Jurkat, Clone E6-1 (cell line): Measurements from ENCODE around the gene ALCAM.
A peak's percentile ranks its signal among the peaks of the same experiment; 100 is the strongest.

ENCODE experiments used
- DNase-seq: peaks from one replicate; pipeline ENCODE4 v3.0.0-alpha.2; 2011; ENCODE audit warnings: low read depth, low spot score
- H3K4me3 ChIP-seq: 2 replicates; pipeline ENCODE4 v1.5.1; 2011; ENCODE audit warnings: mild to moderate bottlenecking, low read length, control low read depth, moderate library complexity

ALCAM gene

DNA sequence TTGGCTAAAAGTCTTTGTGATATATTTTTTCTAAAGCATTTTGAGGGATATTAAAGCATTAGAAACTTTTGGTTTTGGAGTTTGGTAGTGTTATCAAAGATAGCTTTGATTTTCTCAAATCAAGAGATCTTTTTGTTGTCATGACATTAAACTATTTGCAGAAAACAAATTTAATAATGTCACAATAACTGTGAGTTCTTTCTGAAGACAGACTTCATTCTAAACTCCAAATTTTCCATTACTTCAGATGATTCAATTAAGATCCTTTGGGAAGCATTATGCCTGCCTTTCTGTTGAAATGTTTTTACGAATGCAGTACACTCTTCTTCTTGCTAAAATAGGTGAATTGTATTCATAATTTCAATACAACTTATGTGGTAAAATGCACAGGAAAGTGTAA is 145.4 kb downstream of the ALCAM start:
- no peak overlapping the region for H3K4me3 ChIP-seq
- DNase-seq, result no peak

DNA sequence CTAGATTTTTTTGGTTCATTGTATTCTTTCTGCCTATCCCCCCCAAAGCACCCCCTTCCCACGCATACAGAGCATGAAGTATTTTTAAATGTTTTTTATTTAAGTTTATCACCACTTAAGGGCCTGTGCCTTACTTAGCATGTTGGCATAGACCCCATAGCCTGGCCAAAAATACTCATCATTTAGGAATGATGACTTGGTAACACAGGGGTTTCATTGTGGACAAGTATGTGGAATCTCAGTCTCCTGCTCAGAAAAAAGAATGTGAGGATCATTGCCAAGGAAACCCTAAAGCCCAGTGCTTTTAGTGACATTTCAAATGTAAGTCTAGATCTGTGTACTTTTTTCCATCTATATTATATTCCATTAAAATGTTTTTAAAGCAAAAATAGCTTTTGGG is 146.3 kb downstream of the ALCAM start:
- DNase-seq, result no peak
- no peak overlapping the region for H3K4me3 ChIP-seq

GRCh38 chr3:105513886-105514285 is 147.2 kb downstream of the ALCAM start:
- DNase-seq, result no peak
- H3K4me3 ChIP-seq, result no peak overlapping the region

GRCh38 chr3:105515372-105515771 is 148.7 kb downstream of the ALCAM start:
- no peak overlapping the region for H3K4me3 ChIP-seq
- no peak for DNase-seq

GRCh38 chr3:105516972-105517371 is 150.3 kb downstream of the ALCAM start:
- DNase-seq, result no peak
- no peak overlapping the region for H3K4me3 ChIP-seq

DNA sequence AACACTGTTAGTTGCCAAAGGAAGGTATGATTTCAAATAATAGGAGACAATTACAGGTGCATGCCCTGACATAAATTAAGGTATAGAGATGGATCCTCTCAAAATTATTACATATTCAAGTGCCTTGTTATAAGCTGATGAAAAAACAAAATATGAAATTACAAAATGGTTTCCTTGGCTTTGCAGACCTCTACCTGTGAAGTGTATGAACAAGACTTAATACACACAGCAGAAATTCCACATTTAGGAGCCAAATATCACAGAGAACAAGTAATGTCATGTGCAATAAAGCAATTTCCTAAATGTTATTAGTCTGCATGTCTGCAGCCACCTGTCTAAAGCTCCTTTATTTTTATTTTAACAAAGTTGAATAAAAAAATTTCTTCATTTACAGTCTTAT is 151.5 kb downstream of the ALCAM start:
- no peak overlapping the region for H3K4me3 ChIP-seq
- no peak for DNase-seq

- DNase-seq, result peak; percentile 63
- no peak overlapping the region for H3K4me3 ChIP-seq
Observed at GRCh38 chr3:105518806-105519418, 152.2 kb downstream of the ALCAM start.

- no peak overlapping the region for H3K4me3 ChIP-seq
- no peak for DNase-seq
Observed at GRCh38 chr3:105521770-105522169, 155.1 kb downstream of the ALCAM start.

DNA sequence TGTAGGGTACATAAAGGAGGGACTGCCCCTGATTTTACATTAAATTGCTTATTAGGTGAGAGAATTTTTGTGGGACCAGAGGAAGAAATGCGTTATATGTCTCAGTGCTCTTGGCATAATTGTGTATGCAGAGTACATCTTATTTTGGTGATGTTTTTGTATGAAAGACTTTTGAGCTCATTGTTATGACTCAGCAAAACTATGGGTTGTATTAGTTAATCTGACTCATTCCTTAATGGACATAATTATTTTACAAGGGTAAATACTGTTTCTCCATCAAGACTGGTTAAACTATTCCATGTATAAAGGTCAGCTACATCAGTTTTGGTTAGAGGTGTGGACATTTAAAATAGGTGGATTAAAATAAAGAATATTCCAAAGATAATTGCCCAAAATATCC is 156.8 kb downstream of the ALCAM start:
- no peak overlapping the region for H3K4me3 ChIP-seq
- no peak for DNase-seq

DNA sequence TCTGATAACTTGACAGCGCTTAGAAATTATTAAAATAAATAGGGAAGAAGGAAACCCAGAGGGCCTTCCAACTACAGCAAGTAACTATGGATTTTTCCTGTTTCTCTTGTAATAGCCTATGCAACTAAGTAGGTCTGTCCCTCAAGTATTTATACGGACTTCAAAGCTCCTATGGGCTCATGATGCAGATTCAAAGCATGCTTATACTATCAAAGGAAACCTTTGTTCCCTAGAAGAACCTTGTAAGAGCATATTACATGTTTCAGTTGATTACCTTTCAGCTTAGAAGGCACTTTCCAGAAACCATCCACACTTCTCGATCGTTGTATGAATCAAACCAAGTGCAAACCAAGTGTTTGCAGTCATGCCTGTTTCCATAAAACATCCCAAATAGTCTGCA is 158.8 kb downstream of the ALCAM start:
- no peak overlapping the region for H3K4me3 ChIP-seq
- DNase-seq, result no peak

DNA sequence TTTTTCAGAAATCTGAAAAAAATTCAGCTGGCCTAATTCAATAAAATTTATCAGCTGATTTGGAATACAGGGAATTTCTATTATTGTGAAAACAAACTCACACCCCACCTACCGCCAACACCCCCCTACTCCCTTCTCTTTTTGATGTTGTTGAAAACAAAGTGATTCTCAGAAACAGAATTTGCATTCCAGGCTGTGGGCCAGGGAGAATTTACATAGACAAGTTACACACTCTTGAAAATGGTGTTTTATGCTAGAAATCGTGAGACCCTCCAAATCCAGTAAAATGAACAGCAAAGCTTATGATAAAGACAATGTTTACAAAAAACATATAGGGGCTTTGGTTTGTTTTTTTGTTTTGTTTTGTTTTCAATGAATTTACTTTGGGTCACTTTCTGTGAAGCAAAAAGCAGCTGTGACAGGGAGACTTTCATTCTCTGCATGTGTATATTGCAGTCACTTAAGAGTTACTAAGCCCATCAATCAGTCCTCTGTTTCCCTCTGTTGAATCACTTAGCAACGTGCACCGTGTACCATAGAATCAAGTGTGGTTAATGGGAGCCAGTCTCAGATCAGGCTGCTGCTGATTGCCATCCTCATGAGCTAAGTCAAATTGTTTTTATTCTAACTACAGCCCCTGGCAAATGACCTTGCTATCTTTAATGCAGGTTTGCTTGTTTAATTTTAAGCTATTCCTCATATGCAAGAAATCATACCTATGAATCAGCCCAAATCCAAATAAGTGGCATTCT is 159.8 kb downstream of the ALCAM start:
- DNase-seq, result no peak
- H3K4me3 ChIP-seq, result no peak overlapping the region

GRCh38 chr3:105527535-105527934 is 160.8 kb downstream of the ALCAM start:
- H3K4me3 ChIP-seq, result no peak overlapping the region
- no peak for DNase-seq

DNA sequence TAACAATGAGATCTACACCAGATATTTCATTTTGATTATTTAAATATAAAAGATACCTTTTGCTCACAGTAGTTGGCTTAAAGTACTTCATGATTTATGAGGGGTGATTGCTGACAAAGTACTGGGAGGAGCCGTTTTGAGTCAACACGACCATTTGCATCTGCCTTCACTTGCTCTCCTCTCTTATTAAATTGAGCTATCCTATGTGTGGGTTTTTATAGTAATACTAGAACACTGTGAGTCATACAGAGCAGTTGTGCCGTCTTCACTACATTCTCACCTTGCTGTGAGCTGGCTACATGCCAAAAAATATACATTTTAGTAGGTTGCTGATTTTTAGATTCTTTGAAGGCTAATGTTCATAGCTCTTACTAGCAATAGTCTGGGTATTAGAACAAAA is 161.2 kb downstream of the ALCAM start:
- no peak overlapping the region for H3K4me3 ChIP-seq
- DNase-seq, result no peak

- DNase-seq, result no peak
- no peak overlapping the region for H3K4me3 ChIP-seq
Observed at GRCh38 chr3:105528955-105529354, 162.2 kb downstream of the ALCAM start.

- no peak overlapping the region for H3K4me3 ChIP-seq
- DNase-seq, result no peak
Observed at GRCh38 chr3:105529456-105529855, 162.7 kb downstream of the ALCAM start.

DNA sequence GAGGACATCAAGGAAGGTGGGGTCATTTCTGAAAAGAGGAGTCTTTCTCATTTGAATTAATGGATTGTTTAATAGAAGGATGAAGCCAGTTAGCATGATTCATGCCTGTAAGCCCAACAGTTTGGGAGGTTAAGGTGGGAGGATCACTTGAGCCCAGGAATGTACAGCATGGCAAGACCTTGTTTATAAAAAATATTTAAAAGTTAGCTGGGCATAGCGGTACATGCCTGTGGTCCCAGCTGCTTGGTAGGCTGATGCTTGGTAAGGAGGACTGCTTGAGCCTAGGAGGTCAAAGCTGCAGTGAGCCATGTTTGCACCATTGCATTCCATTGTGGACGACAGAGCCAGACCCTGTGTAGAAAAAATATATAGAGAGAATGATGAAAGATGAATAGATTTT is 165.5 kb downstream of the ALCAM start:
- no peak overlapping the region for H3K4me3 ChIP-seq
- no peak for DNase-seq

DNA sequence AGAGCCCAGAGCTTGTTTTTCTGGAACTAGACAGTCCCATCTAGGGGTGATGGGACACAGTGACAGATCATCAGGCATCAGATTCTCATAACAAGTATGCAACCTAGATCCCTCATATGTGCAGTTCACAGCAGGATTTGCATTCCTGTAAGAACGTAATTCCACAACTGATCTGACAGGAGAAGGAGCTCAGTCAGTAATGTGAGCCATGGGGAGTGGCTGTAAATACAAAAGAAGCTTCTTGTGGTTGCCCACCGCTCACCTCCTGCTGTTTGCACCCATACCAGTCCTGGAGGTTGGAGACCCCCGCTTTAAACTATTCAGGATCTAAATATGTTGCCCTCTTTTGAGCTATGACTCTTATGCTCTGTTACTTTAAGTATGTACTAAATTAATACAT is 167.3 kb downstream of the ALCAM start:
- no peak for DNase-seq

GRCh38 chr3:105534491-105534890 is 167.8 kb downstream of the ALCAM start:
- H3K4me3 ChIP-seq, result no peak overlapping the region
- DNase-seq, result no peak

More for the DNA sequence above, 167.3 kb downstream of the ALCAM start:
- H3K4me3 ChIP-seq, result no peak overlapping the region

- no peak for DNase-seq
- no peak overlapping the region for H3K4me3 ChIP-seq
Observed at GRCh38 chr3:105537371-105538080, 170.8 kb downstream of the ALCAM start.

DNA sequence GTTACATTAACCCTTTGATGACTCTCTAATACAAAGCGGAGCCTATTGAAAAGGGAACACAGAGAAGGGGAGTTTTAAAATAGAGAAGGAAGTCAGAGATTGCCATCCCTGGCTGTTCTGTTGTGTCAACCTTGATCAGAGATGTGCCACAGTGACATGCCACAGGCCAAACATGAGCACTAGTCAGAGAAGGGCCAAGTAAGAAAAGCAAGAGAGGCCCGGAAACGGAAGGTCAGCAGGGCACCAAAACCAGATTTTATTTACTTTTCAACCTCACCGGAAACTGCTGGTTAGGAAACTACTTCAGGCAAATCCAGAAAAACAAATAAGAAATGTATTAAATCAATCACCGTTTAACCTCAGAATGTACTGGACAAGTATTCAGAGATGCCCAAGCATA is 171.8 kb downstream of the ALCAM start:
- H3K4me3 ChIP-seq, result no peak overlapping the region
- no peak for DNase-seq
